Frontal cortex (tissue), 4 donors: ENCODE results near the gene SEBOX. TPM values are rescaled to one million over a fixed set of nuclear protein-coding genes. Genes with fewer than 3 reads are reported as not detected.
"Not testable (repeated sequence)": the region's sequence is repeated elsewhere in the genome, so short reads cannot be mapped to it uniquely, and the experiment has no call there.

ENCODE experiments used
- DNase-seq, 2 donors: peaks; one replicate each; pipeline ENCODE4 v3.0.0; 2012; ENCODE audit warnings: low spot score in 2 of 2
- FAIRE-seq: peaks from 2 replicates; lab custom pipeline; 2012; peaks lifted over from hg19 to GRCh38; lab: Jason Lieb, UNC
- total RNA-seq: library from RNA; depleted of rRNA; stranded (reverse); fragments of >200 nt; gene quantifications from one replicate; pipeline ENCODE4 v1.2.3, GENCODE V29; 2014
- donor health status: control.
- donor health status: control.
- donor health status: control.

The SEBOX gene
- total RNA-seq, 1 donor from 2014 or later = not detected

- FAIRE-seq (no peak), DNase-seq (no peak)
Measured at GRCh38 chr17:28344435-28344901, 20.5 kb downstream of the SEBOX start.

DNA sequence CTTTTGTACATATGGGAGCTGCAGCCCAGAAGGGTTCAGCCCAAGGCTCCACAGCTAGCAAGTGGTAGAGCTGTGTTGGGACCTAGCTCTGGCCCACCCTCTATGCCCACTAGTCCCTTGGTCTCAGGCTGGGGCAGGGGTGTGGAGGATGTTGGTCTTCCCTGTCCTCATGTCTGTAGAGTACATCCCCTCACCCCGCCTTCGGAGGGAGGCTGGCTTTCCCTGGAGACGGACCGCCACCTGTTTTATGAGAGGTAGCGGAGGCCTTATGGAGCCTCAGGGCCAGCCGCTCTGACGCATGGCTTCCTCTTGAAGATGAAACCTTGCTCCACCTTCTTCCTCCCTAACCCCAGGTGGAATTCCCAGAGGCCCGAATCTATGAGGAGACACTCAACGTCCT is 21.0 kb downstream of the SEBOX start:
- DNase-seq (no peak), FAIRE-seq (no peak)

- DNase-seq (no peak), FAIRE-seq (no peak)
Measured at GRCh38 chr17:28343491-28343932, 21.5 kb downstream of the SEBOX start.

GRCh38 chr17:28342313-28342712 is 22.7 kb downstream of the SEBOX start:
- no peak for DNase-seq
- no peak for FAIRE-seq

- DNase-seq (no peak), FAIRE-seq (no peak)
Measured at GRCh38 chr17:28341516-28341915, 23.5 kb downstream of the SEBOX start.

DNA sequence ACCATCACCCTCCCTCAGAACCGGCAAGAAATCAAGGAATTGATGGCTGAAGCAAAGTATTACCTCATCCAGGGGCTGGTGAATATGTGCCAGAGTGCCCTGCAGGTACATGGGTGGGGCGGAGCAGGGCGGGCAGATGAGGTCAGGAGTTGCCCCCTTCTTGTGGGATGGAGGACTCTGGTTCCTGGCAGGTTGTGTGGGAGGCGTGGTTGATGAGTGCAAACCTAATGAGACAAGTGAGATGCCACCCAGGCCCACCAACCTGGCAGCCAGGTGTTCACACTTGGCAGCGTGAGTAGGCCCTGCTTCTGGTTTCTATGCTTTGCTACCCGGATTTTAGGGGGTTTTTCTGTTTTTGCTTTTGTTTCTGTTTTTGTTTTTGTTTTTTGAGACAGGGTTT is 24.6 kb downstream of the SEBOX start:
- FAIRE-seq (no peak), DNase-seq (no peak)

DNA sequence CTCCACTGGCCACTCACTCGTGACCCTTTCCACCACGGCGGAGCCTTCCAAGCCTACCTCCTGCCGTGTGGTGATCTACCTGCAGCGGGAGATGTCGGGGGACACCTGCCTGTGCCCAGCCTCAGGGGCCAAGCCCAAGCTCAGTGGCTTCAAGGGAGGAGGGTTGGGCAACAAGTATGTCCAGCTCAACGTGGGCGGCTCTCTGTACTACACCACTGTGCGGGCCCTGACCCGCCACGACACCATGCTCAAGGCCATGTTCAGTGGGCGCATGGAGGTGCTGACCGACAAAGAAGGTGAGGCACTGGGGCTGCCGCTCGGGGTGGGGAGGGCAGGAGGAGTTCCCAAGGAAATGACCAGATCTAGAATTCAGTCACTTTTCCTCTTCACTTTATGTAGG is 25.6 kb downstream of the SEBOX start:
- no peak for FAIRE-seq

DNA sequence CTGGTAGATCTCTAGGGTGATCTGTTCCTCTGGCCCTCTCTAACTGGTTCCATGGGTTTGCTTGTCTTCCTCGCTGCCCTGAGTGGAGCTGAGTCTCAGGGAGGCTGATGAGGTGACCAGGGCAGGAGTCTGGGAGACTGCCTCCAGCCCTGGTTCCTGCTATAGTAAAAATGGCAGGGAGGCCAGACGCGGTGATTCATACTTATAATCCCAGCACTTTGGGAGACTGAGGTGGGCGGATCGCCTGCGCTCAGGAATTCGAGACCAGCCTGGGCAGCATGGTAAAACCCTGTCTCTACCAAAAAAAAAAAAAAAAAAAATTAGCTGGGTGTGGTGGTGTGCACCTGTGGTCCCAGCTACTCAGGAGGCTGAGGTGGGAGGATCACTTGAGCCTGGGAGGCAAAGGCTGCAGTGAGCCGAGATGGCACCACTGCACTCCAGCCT is 26.2 kb downstream of the SEBOX start:
- not testable (repeated sequence) for FAIRE-seq, DNase-seq

More for the DNA sequence above, 25.6 kb downstream of the SEBOX start:
- no peak for DNase-seq

GRCh38 chr17:28338056-28338768 is 26.8 kb downstream of the SEBOX start:
- DNase-seq (no peak), FAIRE-seq (no peak)

DNA sequence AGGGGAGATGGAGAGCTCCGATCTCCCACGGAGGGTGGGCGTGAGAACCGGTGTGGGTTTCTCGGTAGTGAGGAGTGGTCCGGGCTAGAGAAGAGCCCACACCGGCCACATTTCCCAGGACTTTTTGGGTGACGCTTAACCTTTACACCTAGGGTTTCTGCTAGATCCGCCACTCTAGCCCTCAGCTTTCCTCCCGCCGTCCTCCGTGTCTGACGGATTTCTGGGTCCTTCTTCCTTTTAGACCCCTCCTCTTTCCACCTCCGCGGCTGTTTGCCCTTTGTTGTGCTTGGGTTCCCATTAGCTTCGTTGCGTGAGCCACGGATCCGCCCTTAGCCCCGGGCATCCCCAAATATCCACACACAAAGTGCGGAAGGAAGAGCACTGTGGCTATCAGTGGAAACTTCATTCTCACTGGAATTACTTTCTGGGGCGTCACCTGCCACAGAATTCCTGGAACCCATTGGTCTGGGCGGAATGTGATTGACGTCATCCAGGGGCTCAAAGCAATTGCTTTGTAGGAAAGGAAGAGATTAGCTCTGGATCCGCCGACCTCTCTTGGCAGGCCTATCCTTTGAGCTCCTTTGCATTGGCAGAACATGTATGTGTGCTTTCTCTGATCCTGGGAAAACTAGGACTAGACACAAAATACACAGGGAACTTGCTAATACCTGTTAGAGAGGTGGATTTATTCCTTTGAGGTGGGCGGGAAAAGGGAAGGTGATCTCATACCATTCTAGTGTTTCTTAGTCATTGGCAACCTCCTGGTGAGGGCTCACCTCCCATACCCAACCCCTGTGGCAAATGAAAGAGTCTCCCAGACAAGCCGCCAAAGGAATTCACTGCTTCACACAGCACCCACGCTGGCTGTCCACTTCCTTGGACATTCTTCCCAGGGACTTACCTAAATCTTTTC is 28.8 kb downstream of the SEBOX start:
- FAIRE-seq (no peak), DNase-seq (peak in 1 of 2 donors; percentile 52)

DNA sequence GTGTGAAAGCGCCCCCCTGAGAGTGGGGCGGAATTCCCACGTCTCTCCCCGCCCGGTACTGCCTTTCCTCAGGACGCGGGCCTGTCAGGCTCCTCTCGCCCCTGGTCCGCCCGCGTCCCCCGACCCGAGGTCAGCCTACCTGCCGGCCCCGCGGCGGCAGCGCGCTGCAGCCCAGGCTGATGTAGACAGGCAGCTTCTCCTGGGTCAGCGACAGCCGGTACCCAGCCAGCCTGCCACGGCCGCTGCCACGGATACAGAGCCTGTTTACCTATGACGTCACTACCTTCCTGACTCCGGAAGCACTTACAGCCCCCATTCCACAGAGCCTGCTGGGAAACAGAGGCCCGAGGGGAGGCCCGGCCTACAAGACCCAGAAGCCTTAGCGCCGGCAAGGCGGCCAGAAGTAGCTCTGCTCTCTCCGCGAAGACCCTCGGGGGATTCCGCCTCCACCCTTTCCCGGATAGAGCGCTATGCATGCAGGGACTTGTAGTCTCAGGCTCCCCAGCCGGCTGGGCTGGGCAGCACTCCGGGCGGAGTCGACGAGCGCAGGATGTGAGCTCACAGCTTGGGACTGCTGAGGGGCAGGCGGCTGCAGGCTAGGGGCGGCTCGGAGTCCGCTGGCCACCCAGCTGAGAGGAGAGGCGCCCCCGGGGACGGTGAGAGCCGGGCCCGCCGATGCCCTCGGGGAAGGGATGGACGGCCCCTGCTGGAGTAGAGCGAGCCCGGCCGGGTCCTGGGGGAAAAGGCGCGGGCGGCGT is 29.6 kb downstream of the SEBOX start, which contains the start of the genes IFT20 and TNFAIP1:
TSS of gene IFT20 (minus strand) at position 272 of the 758 bp plus-strand sequence. CDS start 3,487 bp downstream, outside the sequence.
TSS of gene TNFAIP1 (plus strand) at position 561 of the 758 bp plus-strand sequence. CDS start 3,761 bp downstream, outside the sequence.
- FAIRE-seq = peak; percentile 65
- DNase-seq = peak; percentile 95

- DNase-seq (no peak), FAIRE-seq (no peak)
Measured at GRCh38 chr17:28334666-28335200, 30.3 kb downstream of the SEBOX start.

DNA sequence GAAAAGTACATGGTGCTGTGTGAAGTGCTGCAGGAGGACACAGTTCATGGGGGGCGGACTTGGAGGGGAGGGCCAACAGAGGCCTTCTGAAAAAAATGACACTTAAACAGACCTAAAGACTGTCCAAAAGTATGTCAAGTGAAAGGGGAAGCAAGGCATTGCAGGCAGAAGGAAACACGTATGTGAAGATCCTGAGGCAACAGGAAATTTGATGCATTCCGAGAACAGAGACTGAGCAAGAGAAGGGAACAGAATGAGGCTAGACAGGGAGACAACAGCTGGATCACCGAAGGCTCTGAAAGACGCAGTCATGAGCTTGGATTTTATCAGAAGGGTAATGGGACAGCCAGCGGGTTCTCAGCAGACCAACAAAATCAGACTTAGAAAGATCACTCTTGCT is 30.8 kb downstream of the SEBOX start:
- DNase-seq (no peak), FAIRE-seq (no peak)

DNA sequence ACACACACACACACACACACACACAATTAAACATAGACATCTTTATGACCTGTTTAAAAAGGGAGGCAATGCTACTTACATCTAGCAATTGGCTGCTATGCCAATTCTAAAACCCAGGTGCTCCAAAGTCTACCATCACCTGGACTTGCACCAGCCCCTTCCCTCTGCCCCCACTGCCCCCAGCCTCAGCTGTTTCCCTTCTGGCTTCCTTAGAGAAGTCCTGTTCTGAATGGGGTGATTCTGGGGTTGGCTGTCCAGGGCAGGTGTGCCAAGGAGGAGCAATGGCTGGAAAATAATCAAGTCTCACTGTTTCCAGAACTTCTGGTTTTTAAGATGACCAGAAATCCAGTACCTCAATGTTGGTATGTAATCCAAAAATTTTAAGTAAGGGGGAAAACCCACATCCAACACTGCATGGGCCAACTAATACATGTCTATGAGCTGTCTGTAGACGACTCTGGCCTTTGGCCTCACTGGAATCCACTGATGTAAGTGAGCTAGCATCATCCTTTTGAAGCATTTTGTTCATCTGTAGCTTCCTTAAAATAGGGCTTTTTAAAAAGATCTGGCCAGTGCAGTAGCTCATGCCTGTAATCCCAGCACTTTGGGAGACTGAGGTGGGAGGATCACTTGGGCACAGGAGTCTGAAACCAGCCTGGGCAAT is 31.8 kb downstream of the SEBOX start:
- FAIRE-seq = no peak

DNA sequence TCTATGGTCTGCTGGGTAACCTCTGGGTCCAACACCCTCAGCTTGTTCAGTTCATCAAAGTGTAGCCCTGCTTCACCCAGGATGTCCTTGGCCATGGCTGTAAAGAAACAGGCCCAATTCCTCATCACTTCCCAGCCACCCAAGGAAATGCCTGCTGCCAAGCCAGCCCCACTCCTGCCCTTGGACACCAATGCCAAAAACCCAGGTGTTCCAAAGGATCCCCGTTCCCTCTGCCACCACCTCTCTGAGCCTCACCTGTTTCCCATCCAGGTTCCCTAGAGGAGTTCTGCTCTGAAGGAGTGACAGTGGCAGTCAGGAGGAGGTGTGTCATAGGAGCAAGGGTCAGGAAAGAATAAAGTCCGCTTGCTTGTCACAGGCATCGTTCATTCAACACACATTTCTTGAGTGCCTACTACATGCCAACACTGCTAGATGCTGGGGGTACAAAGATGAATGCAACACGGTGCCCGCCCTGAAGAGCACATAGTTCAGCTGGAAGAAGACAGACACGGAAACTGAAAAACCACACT is 33.0 kb downstream of the SEBOX start:
- DNase-seq (no peak), FAIRE-seq (no peak)

More for the DNA sequence above, 31.8 kb downstream of the SEBOX start:
- DNase-seq = no peak

DNA sequence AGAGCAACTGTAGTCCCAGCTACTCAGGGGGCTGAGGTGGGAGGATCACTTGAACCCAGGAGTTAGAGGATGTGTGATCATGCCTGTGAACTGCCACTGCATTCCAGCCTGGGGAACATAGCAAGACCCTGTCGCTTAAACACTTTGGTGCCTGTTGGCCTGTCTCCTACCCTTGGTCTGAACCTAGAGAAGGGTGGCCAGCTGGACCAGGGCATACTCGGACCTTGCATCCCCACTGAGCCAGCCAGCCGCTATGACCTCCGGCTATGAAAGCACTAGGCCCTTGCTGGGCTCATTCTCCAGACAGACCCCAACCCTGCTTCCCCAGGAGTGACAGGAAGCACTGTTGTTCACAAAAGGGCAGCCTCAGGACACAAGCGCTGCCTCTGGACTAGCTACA is 34.3 kb downstream of the SEBOX start:
- no peak for FAIRE-seq
- DNase-seq = no peak

- FAIRE-seq = no peak
- DNase-seq = no peak
Measured at GRCh38 chr17:28328325-28328724, 36.7 kb downstream of the SEBOX start.

- FAIRE-seq (no peak), DNase-seq (no peak)
Measured at GRCh38 chr17:28327709-28328108, 37.3 kb downstream of the SEBOX start.
